ENCODE results near the gene PIK3R1.
"Not testable (repeated sequence)": the region's sequence is repeated elsewhere in the genome, so short reads cannot be mapped to it uniquely, and the experiment has no call there.

The PIK3R1 gene

GRCh38 chr5:68194386-68194785 lies 21.2 kb upstream of the PIK3R1 start:
- Histone ChIP-seq H3K36me3 (replicated peaks) (no peaks in the 10 kb centered on the region), H3K4me3 (ENCODE audit: low read depth, low read length) (no peak overlapping the region), H3K27ac (no peak overlapping the region), H3K27me3 (replicated peaks) (no peaks in the 10 kb centered on the region)
- in situ Hi-C loops (cut with HindIII; ENCODE audit: low pct_ligation_motif_present, low sequenced_read_pairs) = no loop called here
- TF ChIP-seq, protein P1, sequence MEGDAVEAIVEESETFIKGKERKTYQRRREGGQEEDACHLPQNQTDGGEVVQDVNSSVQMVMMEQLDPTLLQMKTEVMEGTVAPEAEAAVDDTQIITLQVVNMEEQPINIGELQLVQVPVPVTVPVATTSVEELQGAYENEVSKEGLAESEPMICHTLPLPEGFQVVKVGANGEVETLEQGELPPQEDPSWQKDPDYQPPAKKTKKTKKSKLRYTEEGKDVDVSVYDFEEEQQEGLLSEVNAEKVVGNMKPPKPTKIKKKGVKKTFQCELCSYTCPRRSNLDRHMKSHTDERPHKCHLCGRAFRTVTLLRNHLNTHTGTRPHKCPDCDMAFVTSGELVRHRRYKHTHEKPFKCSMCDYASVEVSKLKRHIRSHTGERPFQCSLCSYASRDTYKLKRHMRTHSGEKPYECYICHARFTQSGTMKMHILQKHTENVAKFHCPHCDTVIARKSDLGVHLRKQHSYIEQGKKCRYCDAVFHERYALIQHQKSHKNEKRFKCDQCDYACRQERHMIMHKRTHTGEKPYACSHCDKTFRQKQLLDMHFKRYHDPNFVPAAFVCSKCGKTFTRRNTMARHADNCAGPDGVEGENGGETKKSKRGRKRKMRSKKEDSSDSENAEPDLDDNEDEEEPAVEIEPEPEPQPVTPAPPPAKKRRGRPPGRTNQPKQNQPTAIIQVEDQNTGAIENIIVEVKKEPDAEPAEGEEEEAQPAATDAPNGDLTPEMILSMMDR (IDR thresholded peaks at IDR 0.05; ENCODE audit: low read depth, low read length, missing control alignments) = no peak
- no peak for DNase-seq

GRCh38 chr5:68195137-68195536 lies 20.4 kb upstream of the PIK3R1 start:
- Histone ChIP-seq H3K27ac (no peak overlapping the region), H3K36me3 (replicated peaks) (no peaks in the 10 kb centered on the region), H3K4me3 (ENCODE audit: low read depth, low read length) (no peak overlapping the region), H3K27me3 (replicated peaks) (no peaks in the 10 kb centered on the region)
- DNase-seq = no peak
- in situ Hi-C loops (cut with HindIII; ENCODE audit: low pct_ligation_motif_present, low sequenced_read_pairs) = no loop called here
- TF ChIP-seq, protein P1 (IDR thresholded peaks at IDR 0.05; ENCODE audit: low read depth, low read length, missing control alignments) = no peak

DNA sequence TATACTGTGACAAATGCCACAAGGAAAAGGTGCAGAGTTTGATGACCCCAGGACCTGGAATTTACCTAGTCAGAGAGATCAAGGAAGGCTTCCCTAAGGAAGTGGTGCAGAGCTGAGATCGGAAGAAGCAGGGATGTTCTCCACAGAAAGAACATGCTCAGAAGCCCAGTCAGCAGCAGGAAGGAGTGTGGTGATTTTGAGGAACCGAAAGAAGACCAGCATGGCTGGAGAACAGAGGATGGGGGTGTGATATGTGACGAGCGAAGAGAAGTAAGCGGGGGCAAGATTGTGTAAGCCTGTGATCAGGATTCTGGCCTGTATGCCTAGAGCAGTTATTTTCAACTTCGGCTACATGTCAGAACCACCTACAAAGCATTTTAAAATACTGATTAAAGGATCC lies 18.7 kb upstream of the PIK3R1 start:
- H3K4me3 ChIP-seq (ENCODE audit: low read depth, low read length) = no peak overlapping the region
- no peak overlapping the region for H3K27ac ChIP-seq
- DNase-seq = no peak
- no peaks in the 10 kb centered on the region for H3K27me3 ChIP-seq (replicated peaks)
- no peaks in the 10 kb centered on the region for H3K36me3 ChIP-seq (replicated peaks)
- in situ Hi-C loops (cut with HindIII; ENCODE audit: low pct_ligation_motif_present, low sequenced_read_pairs) = no loop called here
- TF ChIP-seq, protein P1 (IDR thresholded peaks at IDR 0.05; ENCODE audit: low read depth, low read length, missing control alignments) = no peak

DNA sequence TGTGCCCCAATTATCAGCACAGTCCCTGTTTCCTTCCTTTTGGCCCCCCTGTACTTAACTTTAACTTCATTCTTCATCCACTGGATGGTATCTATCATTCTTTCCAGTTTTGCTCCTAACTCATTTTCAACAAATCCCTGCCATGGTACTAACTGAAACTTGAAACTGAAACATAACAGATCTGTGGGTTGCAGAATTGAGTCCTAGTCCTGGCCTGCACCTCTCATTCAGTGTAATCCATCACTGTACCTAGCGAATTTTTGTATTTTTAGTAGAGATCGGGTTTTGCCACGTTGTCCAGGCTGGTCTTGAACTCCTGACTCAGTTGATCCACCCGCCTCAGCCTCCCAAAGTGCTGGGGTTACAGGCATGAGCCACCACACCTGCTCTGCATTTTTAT lies 15.3 kb upstream of the PIK3R1 start:
- TF ChIP-seq, protein P1 (IDR thresholded peaks at IDR 0.05; ENCODE audit: low read depth, low read length, missing control alignments) = no peak
- in situ Hi-C loops (cut with HindIII; ENCODE audit: low pct_ligation_motif_present, low sequenced_read_pairs) = no loop called here
- Histone ChIP-seq H3K27me3 (replicated peaks) (no peaks in the 10 kb centered on the region), H3K36me3 (replicated peaks) (no peaks in the 10 kb centered on the region), H3K4me3 (ENCODE audit: low read depth, low read length) (no peak overlapping the region), H3K27ac (no peak overlapping the region)
- DNase-seq = no peak

DNA sequence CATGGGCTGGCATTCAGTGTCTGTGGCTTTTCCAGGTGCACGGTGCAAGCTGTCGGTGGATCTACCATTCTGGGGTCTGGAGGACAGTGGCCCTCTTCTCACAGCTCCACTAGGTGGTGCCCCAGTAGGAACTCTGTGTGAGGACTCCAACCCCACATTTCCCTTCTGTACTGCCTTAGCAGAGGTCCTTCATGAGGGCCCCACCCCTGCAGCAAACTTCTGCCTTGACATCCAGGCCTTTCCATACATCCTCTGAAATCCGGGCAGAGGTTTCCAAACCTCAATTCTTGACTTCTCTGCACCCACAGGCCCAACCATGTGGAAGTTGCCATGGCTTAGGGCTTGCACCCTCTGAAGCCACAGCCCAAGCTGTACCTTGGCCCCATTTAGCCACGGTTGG lies 4.9 kb upstream of the PIK3R1 start:
- H3K36me3 ChIP-seq (replicated peaks); H3K27ac ChIP-seq; DNase-seq; H3K4me3 ChIP-seq (ENCODE audit: low read depth, low read length); H3K27me3 ChIP-seq (replicated peaks); in situ Hi-C loops (cut with HindIII; ENCODE audit: low pct_ligation_motif_present, low sequenced_read_pairs): not testable (repeated sequence)

DNA sequence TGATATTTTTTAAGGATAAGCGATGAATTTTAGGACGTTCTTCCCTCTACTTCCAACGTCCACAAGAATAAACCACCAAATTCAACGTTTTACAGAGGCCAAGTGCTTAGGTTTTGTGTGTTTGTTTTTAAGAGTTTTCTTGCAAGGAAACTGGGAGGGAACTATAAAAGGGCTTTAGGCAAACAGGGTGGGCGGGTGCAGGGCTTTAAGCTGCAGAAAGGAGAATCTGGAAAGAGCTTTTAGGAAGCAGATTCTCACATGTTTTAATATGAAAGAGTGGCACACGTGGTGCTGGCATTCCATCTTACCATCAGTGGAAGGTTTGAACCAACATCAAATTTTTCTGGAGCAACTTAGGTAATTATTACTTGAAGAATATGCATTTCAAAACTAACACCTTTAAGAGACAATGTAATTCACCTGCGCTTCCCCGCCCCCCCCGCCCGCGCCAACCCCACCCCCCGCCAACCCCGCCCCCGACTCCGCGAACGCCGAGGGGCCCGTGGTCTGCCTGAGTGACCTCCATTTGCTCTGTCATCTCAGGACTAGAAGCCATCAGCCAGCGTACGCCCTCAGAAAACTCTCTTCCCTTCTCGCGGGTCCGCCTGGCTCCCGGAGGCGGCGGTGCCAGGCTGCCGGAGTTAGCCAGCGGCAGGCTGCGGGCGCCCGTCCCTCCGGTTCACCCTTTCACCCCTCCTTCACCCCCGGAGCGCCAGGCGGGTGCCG lies 911 bp upstream of the PIK3R1 start:
- Histone ChIP-seq H3K36me3 (replicated peaks) (no peaks in the 10 kb centered on the region), H3K27ac (peak overlapping the region; percentile 96), H3K27me3 (replicated peaks) (no peaks in the 10 kb centered on the region), H3K4me3 (ENCODE audit: low read depth, low read length) (peak overlapping the region; percentile 65)
- TF ChIP-seq, protein P1 (IDR thresholded peaks at IDR 0.05; ENCODE audit: low read depth, low read length, missing control alignments) = no peak
- in situ Hi-C loops (cut with HindIII; ENCODE audit: low pct_ligation_motif_present, low sequenced_read_pairs) = no loop called here
- no peak for DNase-seq

Measured in brain microvascular endothelial cell (primary cell).